ENCODE measurements around the gene NFIA. TPM values are rescaled to one million over a fixed set of nuclear protein-coding genes. Genes with fewer than 3 reads are reported as not detected.

Gene NFIA
- total RNA-seq, 1 experiment from 2014 or later: 0.35 TPM

GRCh38 chr1:61043010-61043820 is 39.1 kb upstream of the NFIA start:
- H3K4me1 Mint-ChIP-seq: peaks cover 6 to 10% of the 10 kb centered on the region in 2 experiments
- Histone ChIP-seq H2AK5ac (ENCODE audit: insufficient read length, low read length) (no peak overlapping the region), H4K5ac (ENCODE audit: insufficient read length, low read depth, low read length) (no peak overlapping the region), H3K23me2 (ENCODE audit: insufficient read length, low read depth, low read length, poor library complexity, severe bottlenecking) (peaks cover 4% of the 10 kb centered on the region), H2BK15ac (ENCODE audit: low read depth, low read length) (no peak overlapping the region), H3T11ph (ENCODE audit: low read length) (no peak overlapping the region), H3K4ac (ENCODE audit: low read depth, low read length) (no peak overlapping the region), H3K9ac (ENCODE audit: extremely low read depth, insufficient read length, low read length) (peak overlapping the region; percentile 31), H3K27me3 (ENCODE audit: insufficient read depth, low read length) (peaks cover 3% of the 10 kb centered on the region; the same call in 1 of the 2 replicates), H3K56ac (ENCODE audit: insufficient read length, low read depth, low read length) (no peak overlapping the region), H3K14ac (ENCODE audit: insufficient read depth, low read length) (peak overlapping the region; percentile 92), H2AFZ (ENCODE audit: low read length) (no peak overlapping the region), H3K9me3 (ENCODE audit: control insufficient read depth, low read depth, low read length) (no peaks in the 10 kb centered on the region), H4K91ac (ENCODE audit: insufficient read length, low read depth, low read length) (no peak overlapping the region), H3K79me1 (ENCODE audit: insufficient read depth, low read depth, low read length, poor library complexity, severe bottlenecking) (no peaks in the 10 kb centered on the region), H2BK12ac (ENCODE audit: insufficient read length, low read depth, low read length) (peak overlapping the region; percentile 22), H3K4me1 (ENCODE audit: insufficient read depth, low read length) (no peaks in the 10 kb centered on the region; the same call in 1 of the 2 replicates), H3K4me2 (ENCODE audit: insufficient read depth, insufficient read length, low read length) (peak overlapping the region; percentile 38), H2BK20ac (ENCODE audit: low read depth, low read length, poor library complexity, severe bottlenecking) (no peak overlapping the region), H3K79me2 (ENCODE audit: insufficient read depth, low read length) (no peaks in the 10 kb centered on the region), H4K8ac (replicated peaks; ENCODE audit: insufficient read length, low read depth, low read length) (no peak overlapping the region), H3K27ac (ENCODE audit: insufficient read length, low read depth, low read length) (no peak overlapping the region), H2BK120ac (ENCODE audit: low read depth, low read length, poor library complexity, severe bottlenecking) (no peak overlapping the region), H3K18ac (ENCODE audit: insufficient read length, low read depth, low read length) (peak overlapping the region; percentile 65), H4K20me1 (ENCODE audit: control insufficient read depth, insufficient read depth, insufficient read length) (no peaks in the 10 kb centered on the region), H3K23ac (ENCODE audit: insufficient read length, low read depth, low read length) (no peak overlapping the region), H2BK5ac (ENCODE audit: insufficient read length, low read length) (no peak overlapping the region)
- peaks cover 47% of the 10 kb centered on the region for H3K27me3 Mint-ChIP-seq (ENCODE audit: low read depth)
- no CpG with 5 or more reads among the region's 85 CpGs for WGBS (ENCODE audit: extremely low coverage, insufficient read length, low lambda C conversion rate)
- no peaks in the 10 kb centered on the region for H3K36me3 Mint-ChIP-seq (ENCODE audit: insufficient read depth in 1 of 3, low read depth in 3 of 3)
- peak; percentile 88 for DNase-seq
- no peaks in the 10 kb centered on the region for H3K9me3 Mint-ChIP-seq
- peak overlapping the region in 1 of 3 experiments; percentile 41; a peak in 1 of 7 replicates for H3K27ac Mint-ChIP-seq
- TF ChIP-seq CTCF (conservative IDR thresholded peaks at IDR 0.05): peak; percentile 96
- peak overlapping the region; percentile 68 to 74 for H3K4me3 Mint-ChIP-seq

Measured in H9 (cell line).